Measurements from ENCODE around the gene COL4A2.
"Not testable (repeated sequence)": the region's sequence is repeated elsewhere in the genome, so short reads cannot be mapped to it uniquely, and the experiment has no call there.

COL4A2 gene

DNA sequence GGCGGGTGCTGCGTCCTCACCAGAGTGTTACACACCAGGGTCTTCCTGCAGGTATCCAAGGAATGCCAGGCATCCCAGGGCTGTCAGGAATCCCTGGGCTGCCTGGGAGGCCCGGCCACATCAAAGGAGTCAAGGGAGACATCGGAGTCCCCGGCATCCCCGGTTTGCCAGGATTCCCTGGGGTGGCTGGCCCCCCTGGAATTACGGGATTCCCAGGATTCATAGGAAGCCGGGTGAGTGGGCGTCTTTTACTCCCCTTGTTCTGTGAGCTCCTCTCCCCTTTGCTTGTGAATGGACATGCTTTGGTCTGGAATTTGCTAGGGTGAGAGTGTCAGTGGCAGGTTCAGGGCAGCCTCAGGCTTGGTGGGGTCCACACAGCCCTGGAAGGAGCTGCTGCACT, 178.5 kb downstream of the COL4A2 start:
- no peaks in the 10 kb centered on the region for H3K9me3 Mint-ChIP-seq
- H3K27ac Mint-ChIP-seq: no peak overlapping the region
- ATAC-seq (replicated peaks) (no peak), DNase-seq (no peak)
- peaks cover 0 to 52% of the 10 kb centered on the region in 2 donors for H3K27me3 Mint-ChIP-seq
- no peaks in the 10 kb centered on the region for H3K4me1 Mint-ChIP-seq (ENCODE audit: low read depth in 2 of 2)
- H3K4me3 Mint-ChIP-seq: no peak overlapping the region
- H3K36me3 Mint-ChIP-seq (ENCODE audit: insufficient read depth): no peaks in the 10 kb centered on the region

DNA sequence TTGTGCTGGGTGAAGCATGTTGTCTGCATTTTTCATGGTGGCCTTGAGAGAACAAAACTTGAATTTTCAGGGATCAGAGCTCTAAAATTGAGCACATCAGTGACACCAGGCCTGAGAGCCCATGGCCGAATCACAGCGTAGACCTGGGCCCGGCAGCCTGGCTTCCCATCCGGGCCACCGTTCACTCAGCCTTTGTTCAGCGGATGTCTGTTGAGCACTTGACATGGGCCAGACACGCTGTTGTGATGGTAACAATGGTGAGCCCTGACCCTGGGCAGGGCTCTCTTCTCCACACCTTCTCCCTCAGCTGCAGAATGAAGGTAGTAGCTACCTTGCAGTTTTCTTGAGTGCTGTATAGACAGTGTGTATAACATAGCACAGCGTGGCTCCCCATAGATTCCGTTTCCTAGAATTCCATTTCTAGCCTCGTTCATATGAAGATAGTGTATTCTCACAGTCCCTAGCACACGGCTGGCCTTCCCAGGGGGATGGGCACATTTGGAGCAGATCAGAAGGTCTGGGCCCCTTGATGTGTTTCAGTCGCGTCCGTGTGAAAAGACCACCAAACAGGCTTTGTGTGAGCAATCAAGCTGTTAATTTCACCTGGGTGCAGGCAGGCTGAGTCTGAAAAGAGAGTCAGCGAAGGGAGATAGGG, 179.1 kb downstream of the COL4A2 start:
- Mint-ChIP-seq H3K36me3 (ENCODE audit: insufficient read depth) (no peaks in the 10 kb centered on the region), H3K27me3 (peaks cover 0 to 52% of the 10 kb centered on the region in 2 donors), H3K27ac (no peak overlapping the region), H3K9me3 (no peaks in the 10 kb centered on the region), H3K4me1 (ENCODE audit: low read depth in 2 of 2) (no peaks in the 10 kb centered on the region), H3K4me3 (no peak overlapping the region)
- ATAC-seq (replicated peaks) (no peak), DNase-seq (no peak)

DNA sequence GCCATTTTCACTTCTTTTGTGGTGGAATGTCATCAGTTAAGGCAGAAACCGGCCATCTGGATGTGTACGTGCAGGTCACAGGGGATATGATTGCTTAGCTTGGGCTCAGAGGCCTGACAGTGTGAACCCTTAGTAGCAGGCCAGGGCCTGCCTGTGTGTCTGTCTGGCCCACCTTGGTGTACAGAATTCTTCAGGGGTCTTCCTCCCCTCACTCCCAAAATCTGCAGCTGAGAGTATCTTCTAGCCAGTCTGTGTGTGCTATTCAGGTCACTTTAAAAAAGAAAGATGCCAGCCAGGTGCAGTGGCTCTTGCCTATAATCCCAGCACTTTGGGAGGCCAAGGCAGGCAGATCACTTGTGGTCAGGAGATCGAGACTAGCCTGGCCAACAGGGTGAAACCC, 179.8 kb downstream of the COL4A2 start:
- H3K27ac Mint-ChIP-seq; DNase-seq; ATAC-seq (replicated peaks); H3K4me1 Mint-ChIP-seq (ENCODE audit: low read depth in 2 of 2); H3K36me3 Mint-ChIP-seq (ENCODE audit: insufficient read depth); H3K4me3 Mint-ChIP-seq; H3K9me3 Mint-ChIP-seq: not testable (repeated sequence)
- H3K27me3 Mint-ChIP-seq: peaks cover 0 to 51% of the 10 kb centered on the region in 2 donors

DNA sequence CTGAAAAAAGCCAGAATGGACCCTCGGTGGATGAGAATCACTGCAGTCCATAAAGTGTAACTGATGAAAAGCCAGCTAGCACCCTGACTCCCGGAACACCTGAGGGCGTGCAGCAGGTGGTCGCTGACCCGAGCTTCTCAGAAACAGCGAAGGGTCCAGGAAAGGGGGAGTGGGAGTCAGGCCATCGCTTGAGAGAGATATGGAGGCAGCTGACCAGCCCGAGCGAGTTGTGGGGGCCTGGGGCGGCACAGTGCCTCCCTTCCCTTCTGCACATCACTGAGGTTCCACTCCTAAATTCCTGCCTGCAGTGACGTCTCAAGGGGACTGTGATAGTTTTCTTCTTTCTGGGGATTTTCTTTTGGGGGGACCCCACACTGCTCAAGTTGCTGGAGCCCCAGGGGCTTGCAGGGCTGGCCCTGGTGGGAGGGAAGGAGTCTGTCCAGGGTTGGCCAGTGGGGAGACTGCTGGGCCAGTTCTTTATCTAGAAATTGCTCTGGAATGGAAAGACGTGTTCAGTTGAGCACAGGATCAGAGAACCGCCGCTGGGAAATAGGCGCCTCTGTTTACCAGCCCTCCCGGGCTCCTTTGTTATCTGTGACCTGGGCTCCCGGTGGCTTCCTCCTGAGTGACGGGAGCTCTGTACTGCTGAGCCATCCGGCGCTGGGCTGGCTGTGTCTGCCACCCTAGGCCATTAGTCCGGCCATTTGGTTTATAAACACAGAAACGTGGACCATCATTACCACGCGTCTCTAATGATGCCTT, 183.1 kb downstream of the COL4A2 start:
- DNase-seq: no peak
- ATAC-seq (replicated peaks): no peak
- Mint-ChIP-seq H3K4me3 (no peak overlapping the region), H3K27ac (no peak overlapping the region), H3K4me1 (ENCODE audit: low read depth in 2 of 2) (no peaks in the 10 kb centered on the region), H3K27me3 (peaks cover 0 to 22% of the 10 kb centered on the region in 2 donors), H3K36me3 (ENCODE audit: insufficient read depth) (no peaks in the 10 kb centered on the region), H3K9me3 (no peaks in the 10 kb centered on the region)

GRCh38 chr13:110491869-110492678, 185.0 kb downstream of the COL4A2 start:
- no peak overlapping the region for H3K27ac Mint-ChIP-seq
- no peaks in the 10 kb centered on the region for H3K4me1 Mint-ChIP-seq (ENCODE audit: low read depth in 2 of 2)
- ATAC-seq (replicated peaks) (no peak), DNase-seq (no peak)
- H3K27me3 Mint-ChIP-seq: peaks cover 0 to 18% of the 10 kb centered on the region in 2 donors
- H3K4me3 Mint-ChIP-seq: no peak overlapping the region
- H3K9me3 Mint-ChIP-seq: no peaks in the 10 kb centered on the region
- no peaks in the 10 kb centered on the region for H3K36me3 Mint-ChIP-seq (ENCODE audit: insufficient read depth)

DNA sequence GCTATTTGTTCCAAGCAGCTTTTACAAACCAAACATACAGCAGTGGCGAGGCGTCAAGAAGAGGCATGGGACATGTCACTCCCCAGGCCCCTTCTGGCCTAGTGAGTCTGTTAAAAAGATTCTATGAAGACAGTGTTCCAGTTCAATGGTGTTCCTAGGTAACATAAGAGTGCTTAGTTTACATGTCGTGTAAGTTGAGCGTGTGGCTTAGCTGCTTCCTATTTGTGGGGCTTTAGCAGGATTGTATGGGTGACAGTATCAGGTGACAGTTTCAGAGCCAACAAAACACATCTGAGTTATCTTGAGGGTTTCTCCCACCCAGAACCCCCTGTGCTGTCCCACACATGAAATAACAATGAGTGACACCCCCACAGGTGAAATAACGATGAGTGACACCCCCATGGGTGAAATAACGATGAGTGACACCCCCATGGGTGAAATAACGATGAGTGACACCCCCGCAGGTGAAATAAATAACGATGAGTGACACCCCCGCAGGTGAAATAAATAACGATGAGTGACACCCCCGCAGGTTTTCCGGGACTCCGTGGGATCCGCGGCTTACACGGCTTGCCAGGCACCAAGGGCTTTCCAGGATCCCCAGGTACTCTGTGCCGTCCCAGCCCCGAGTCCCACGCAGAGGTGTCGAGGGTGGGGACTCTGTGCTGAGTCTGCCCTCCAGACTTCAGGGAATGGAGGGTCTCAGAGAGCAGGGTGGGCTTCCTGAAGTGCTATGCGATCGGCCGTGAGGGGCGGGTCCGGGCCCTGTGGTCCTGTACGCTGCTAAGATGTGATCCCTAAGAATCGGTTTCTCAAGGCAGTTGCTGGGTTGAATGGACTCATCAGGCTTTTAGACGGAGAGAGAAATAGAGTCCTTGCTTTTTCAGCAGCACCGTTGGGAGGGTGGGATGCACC, 185.9 kb downstream of the COL4A2 start:
- no peak for ATAC-seq (replicated peaks)
- Mint-ChIP-seq H3K27ac (no peak overlapping the region), H3K9me3 (no peaks in the 10 kb centered on the region), H3K27me3 (peaks cover 0 to 18% of the 10 kb centered on the region in 2 donors), H3K4me3 (no peak overlapping the region), H3K36me3 (ENCODE audit: insufficient read depth) (no peaks in the 10 kb centered on the region), H3K4me1 (ENCODE audit: low read depth in 2 of 2) (no peaks in the 10 kb centered on the region)
- no peak for DNase-seq

DNA sequence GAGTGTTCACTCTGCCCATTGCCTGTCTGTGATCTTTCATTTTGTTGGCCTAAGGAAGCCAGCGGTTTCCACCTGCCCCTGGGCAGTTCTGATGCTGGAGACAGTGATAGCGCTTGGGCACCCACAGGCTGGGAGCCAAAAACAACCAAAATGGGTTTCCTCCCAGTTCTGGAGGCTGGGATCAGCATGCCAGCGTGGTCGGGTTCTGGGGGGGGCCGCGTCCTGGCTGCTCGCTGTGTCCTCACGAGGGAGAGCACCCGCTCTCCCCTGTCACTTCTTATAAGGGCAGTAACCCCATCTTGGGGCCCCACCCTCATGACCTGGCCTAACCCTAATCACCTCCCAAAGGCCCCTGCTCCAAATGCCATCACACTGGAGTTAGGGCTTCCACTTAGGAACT, 186.5 kb downstream of the COL4A2 start:
- no peaks in the 10 kb centered on the region for H3K36me3 Mint-ChIP-seq (ENCODE audit: insufficient read depth)
- DNase-seq (no peak), ATAC-seq (replicated peaks) (no peak)
- no peak overlapping the region for H3K27ac Mint-ChIP-seq
- H3K4me3 Mint-ChIP-seq: no peak overlapping the region
- H3K4me1 Mint-ChIP-seq (ENCODE audit: low read depth in 2 of 2): no peaks in the 10 kb centered on the region
- H3K27me3 Mint-ChIP-seq: peaks cover 0 to 18% of the 10 kb centered on the region in 2 donors
- no peaks in the 10 kb centered on the region for H3K9me3 Mint-ChIP-seq

GRCh38 chr13:110495376-110495775, 188.3 kb downstream of the COL4A2 start:
- no peak for ATAC-seq (replicated peaks)
- Mint-ChIP-seq H3K27me3 (peaks cover 5 to 16% of the 10 kb centered on the region in 2 donors), H3K36me3 (ENCODE audit: insufficient read depth) (no peaks in the 10 kb centered on the region), H3K27ac (no peak overlapping the region), H3K4me3 (no peak overlapping the region), H3K9me3 (no peaks in the 10 kb centered on the region), H3K4me1 (ENCODE audit: low read depth in 2 of 2) (no peaks in the 10 kb centered on the region)
- DNase-seq: no peak

- H3K27me3 Mint-ChIP-seq: peaks cover 5 to 18% of the 10 kb centered on the region in 2 donors
- ATAC-seq (replicated peaks): no peak
- no peak for DNase-seq
- no peak overlapping the region for H3K4me3 Mint-ChIP-seq
- no peaks in the 10 kb centered on the region for H3K4me1 Mint-ChIP-seq (ENCODE audit: low read depth in 2 of 2)
- no peaks in the 10 kb centered on the region for H3K36me3 Mint-ChIP-seq (ENCODE audit: insufficient read depth)
- H3K27ac Mint-ChIP-seq: no peak overlapping the region
- H3K9me3 Mint-ChIP-seq: no peaks in the 10 kb centered on the region
Observed at GRCh38 chr13:110495881-110496280, 188.8 kb downstream of the COL4A2 start.

GRCh38 chr13:110496281-110496680, 189.2 kb downstream of the COL4A2 start:
- Mint-ChIP-seq H3K4me1 (ENCODE audit: low read depth in 2 of 2) (no peaks in the 10 kb centered on the region), H3K4me3 (no peak overlapping the region), H3K9me3 (no peaks in the 10 kb centered on the region), H3K27me3 (peaks cover 5 to 22% of the 10 kb centered on the region in 2 donors), H3K27ac (no peak overlapping the region), H3K36me3 (ENCODE audit: insufficient read depth) (no peaks in the 10 kb centered on the region)
- ATAC-seq (replicated peaks): no peak
- no peak for DNase-seq

GRCh38 chr13:110497003-110497402, 189.9 kb downstream of the COL4A2 start:
- H3K36me3 Mint-ChIP-seq (ENCODE audit: insufficient read depth): no peaks in the 10 kb centered on the region
- H3K4me3 Mint-ChIP-seq: no peak overlapping the region

GRCh38 chr13:110497896-110498295, 190.8 kb downstream of the COL4A2 start:
- H3K27ac Mint-ChIP-seq; H3K4me3 Mint-ChIP-seq; H3K36me3 Mint-ChIP-seq (ENCODE audit: insufficient read depth): not testable (repeated sequence)

More at GRCh38 chr13:110497003-110497402, 189.9 kb downstream of the COL4A2 start:
- H3K27me3 Mint-ChIP-seq: peaks cover 5 to 26% of the 10 kb centered on the region in 2 donors
- no peaks in the 10 kb centered on the region for H3K9me3 Mint-ChIP-seq
- ATAC-seq (replicated peaks) (no peak), DNase-seq (no peak)
- no peak overlapping the region for H3K27ac Mint-ChIP-seq
- no peaks in the 10 kb centered on the region for H3K4me1 Mint-ChIP-seq (ENCODE audit: low read depth in 2 of 2)

DNA sequence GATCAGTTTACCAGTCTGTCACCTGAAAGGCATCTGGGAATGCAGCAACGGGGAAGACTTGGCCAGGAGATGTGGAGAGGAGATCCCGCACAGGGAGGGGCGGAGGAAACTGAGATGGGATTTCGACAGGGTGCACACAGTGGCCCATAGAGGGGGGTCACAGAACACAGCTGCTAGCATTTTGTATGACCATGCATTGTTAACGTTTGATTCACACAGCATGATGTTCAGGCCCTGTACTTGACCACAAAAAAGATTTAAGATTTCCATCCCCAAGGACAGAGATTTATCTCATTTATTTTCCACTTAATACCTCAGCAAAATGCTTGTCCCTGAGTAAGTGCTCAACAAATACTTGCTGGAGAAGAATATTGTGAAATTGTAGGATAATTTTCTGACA, 191.2 kb downstream of the COL4A2 start:
- Mint-ChIP-seq H3K36me3 (ENCODE audit: insufficient read depth) (no peaks in the 10 kb centered on the region), H3K9me3 (no peaks in the 10 kb centered on the region), H3K4me3 (no peak overlapping the region), H3K27ac (no peak overlapping the region), H3K27me3 (peaks cover 5 to 28% of the 10 kb centered on the region in 2 donors), H3K4me1 (ENCODE audit: low read depth in 2 of 2) (no peaks in the 10 kb centered on the region)
- DNase-seq (no peak), ATAC-seq (replicated peaks) (no peak)

More at GRCh38 chr13:110497896-110498295, 190.8 kb downstream of the COL4A2 start:
- not testable (repeated sequence) for DNase-seq; ATAC-seq (replicated peaks); H3K4me1 Mint-ChIP-seq (ENCODE audit: low read depth in 2 of 2); H3K9me3 Mint-ChIP-seq
- peaks cover 5 to 26% of the 10 kb centered on the region in 2 donors for H3K27me3 Mint-ChIP-seq
